ENCODE results near the gene ATP9A. TPM values are rescaled to one million over a fixed set of nuclear protein-coding genes. Genes with fewer than 3 reads are reported as not detected.

Gene ATP9A
- total RNA-seq, 2 experiments from 2014 or later = 0.58 to 0.65 TPM

- ChIA-PET POLR2A (no interaction called here), CTCF (interaction anchor here (1.9 kb wide), 1 partner anchor 287 kb away, joined by 9 read pairs; no protein-coding TSS in a partner anchor)
- H3K27ac Mint-ChIP-seq = no peak overlapping the region
- no peak for TF ChIP-seq CTCF (IDR thresholded peaks at IDR 0.05)
- H3K36me3 Mint-ChIP-seq (ENCODE audit: low read depth) = no peaks in the 10 kb centered on the region
- ATAC-seq (no peak), DNase-seq (no peak)
- no peak overlapping the region for H3K4me3 Mint-ChIP-seq
- peaks cover 32% of the 10 kb centered on the region for H3K27me3 Mint-ChIP-seq
- peaks cover 8% of the 10 kb centered on the region for H3K4me1 Mint-ChIP-seq (ENCODE audit: low read depth)
- intact Hi-C loops (cut with micrococcal nuclease) = no loop called here
- no peaks in the 10 kb centered on the region for H3K9me3 Mint-ChIP-seq
Observed at GRCh38 chr20:51796340-51796739, 28.1 kb upstream of the ATP9A start.

GRCh38 chr20:51792960-51793359, 24.8 kb upstream of the ATP9A start:
- intact Hi-C loops (cut with micrococcal nuclease) = no loop called here
- ATAC-seq = no peak
- Mint-ChIP-seq H3K27ac (no peak overlapping the region), H3K9me3 (no peaks in the 10 kb centered on the region), H3K27me3 (peaks cover 4% of the 10 kb centered on the region), H3K4me1 (ENCODE audit: low read depth) (no peaks in the 10 kb centered on the region), H3K36me3 (ENCODE audit: low read depth) (no peaks in the 10 kb centered on the region), H3K4me3 (no peak overlapping the region)
- ChIA-PET CTCF (no interaction called here), POLR2A (no interaction called here)
- no peak for DNase-seq
- no peak for TF ChIP-seq CTCF (IDR thresholded peaks at IDR 0.05)

- Mint-ChIP-seq H3K27me3 (no peaks in the 10 kb centered on the region), H3K4me1 (ENCODE audit: low read depth) (no peaks in the 10 kb centered on the region), H3K36me3 (ENCODE audit: low read depth) (no peaks in the 10 kb centered on the region), H3K27ac (no peak overlapping the region), H3K4me3 (no peak overlapping the region), H3K9me3 (no peaks in the 10 kb centered on the region)
- CTCF ChIA-PET = interaction anchor here (3.8 kb wide), 1 partner anchor 8 kb away, joined by 12 read pairs; no protein-coding TSS in a partner anchor
- POLR2A ChIA-PET = no interaction called here
- intact Hi-C loops (cut with micrococcal nuclease) = no loop called here
- no peak for TF ChIP-seq CTCF (IDR thresholded peaks at IDR 0.05)
- DNase-seq = no peak
- no peak for ATAC-seq
Observed at GRCh38 chr20:51791626-51792025, 23.4 kb upstream of the ATP9A start.

- ATAC-seq = no peak
- CTCF ChIA-PET = interaction anchor here (3.8 kb wide), 1 partner anchor 10 kb away, joined by 12 read pairs; no protein-coding TSS in a partner anchor
- Mint-ChIP-seq H3K9me3 (no peaks in the 10 kb centered on the region), H3K4me1 (ENCODE audit: low read depth) (no peaks in the 10 kb centered on the region), H3K27me3 (no peaks in the 10 kb centered on the region), H3K27ac (no peak overlapping the region), H3K36me3 (ENCODE audit: low read depth) (no peaks in the 10 kb centered on the region), H3K4me3 (no peak overlapping the region)
- POLR2A ChIA-PET = no interaction called here
- DNase-seq = no peak
- intact Hi-C loops (cut with micrococcal nuclease) = no loop called here
- TF ChIP-seq CTCF (IDR thresholded peaks at IDR 0.05) = no peak
Observed at GRCh38 chr20:51790256-51790655, 22.1 kb upstream of the ATP9A start.

- no peak for TF ChIP-seq CTCF (IDR thresholded peaks at IDR 0.05)
- CTCF ChIA-PET = interaction anchor here (3.8 kb wide), 1 partner anchor 11 kb away, joined by 12 read pairs; no protein-coding TSS in a partner anchor
- no peak overlapping the region for H3K27ac Mint-ChIP-seq
- intact Hi-C loops (cut with micrococcal nuclease) = no loop called here
- H3K36me3 Mint-ChIP-seq (ENCODE audit: low read depth) = no peaks in the 10 kb centered on the region
- POLR2A ChIA-PET = no interaction called here
- no peaks in the 10 kb centered on the region for H3K27me3 Mint-ChIP-seq
- ATAC-seq (no peak), DNase-seq (no peak)
- H3K9me3 Mint-ChIP-seq = no peaks in the 10 kb centered on the region
- H3K4me1 Mint-ChIP-seq (ENCODE audit: low read depth) = no peaks in the 10 kb centered on the region
- no peak overlapping the region for H3K4me3 Mint-ChIP-seq
Observed at GRCh38 chr20:51789434-51789833, 21.2 kb upstream of the ATP9A start.

Measured in activated CD8-positive, alpha-beta T cell treated with anti-CD3 and anti-CD28 coated beads for 36 hours (primary cell).